Left lung (tissue), 10 donors: Measurements from ENCODE around the gene PDIA5. TPM values are rescaled to one million over a fixed set of nuclear protein-coding genes. Genes with fewer than 3 reads are reported as not detected.

ENCODE experiments used
- ATAC-seq: fragments of 200-7000 bp; cut with Tn5 transposase; one replicate; pipeline ENCODE4 v1.9.1; 2020; ENCODE audit warnings: moderate library complexity
- DNase-seq, 4 donors: peaks; one replicate each; pipeline ENCODE4 v3.0.0-alpha.2; 2013 to 2020
- H3K27ac ChIP-seq, 2 donors: fragments of 200-600 bp; sonication (generic) in 1 of 2; one replicate each; pipeline versions ENCODE4 v1.5.0 to v1.8.0; 2020 to 2021
- H3K27me3 ChIP-seq, 2 donors: fragments of 200-600 bp; sonication (generic) in 1 of 2; one replicate each; pipeline versions ENCODE4 v1.5.0 to v1.8.0; 2020 to 2021
- H3K36me3 ChIP-seq, 2 donors: fragments of 200-600 bp; sonication (generic) in 1 of 2; one replicate each; pipeline versions ENCODE4 v1.5.0 to v1.8.0; 2020 to 2021
- H3K4me1 ChIP-seq, 2 donors: fragments of 200-600 bp; one replicate each; pipeline ENCODE4 v1.8.0; 2021
- H3K4me3 ChIP-seq, 2 donors: fragments of 200-600 bp; sonication (generic) in 1 of 2; one replicate each; pipeline versions ENCODE4 v1.5.0 to v1.8.0; 2020 to 2021; ENCODE audit warnings: mild to moderate bottlenecking in 1 of 2
- H3K9me3 ChIP-seq, 2 donors: fragments of 200-600 bp; sonication (generic) in 1 of 2; one replicate each; pipeline versions ENCODE4 v1.5.0 to v1.8.0; 2020 to 2021
- CTCF ChIP-seq, 2 donors: fragments of 200-600 bp; sonication (generic) in 1 of 2; IDR thresholded peaks; one replicate each; pipeline versions ENCODE4 v1.5.0 to v1.8.0; 2021; ENCODE audit warnings: antibody characterized with exemption in 2 of 2
- intact Hi-C, 2 donors: fragments of 100-400 bp; cut with DNase I; formaldehyde crosslinking; loops; one replicate each; pipeline versions ENCODE4 v1.11.2 to v1.14.2; 2022
- polyA plus RNA-seq, 6 donors: library from polyadenylated mRNA; unstranded; fragments of 120-200 nt; gene quantifications; one replicate each; pipeline ENCODE4 v1.2.1, GENCODE V29; 2013; ENCODE audit not compliant: insufficient read length in 6 of 6
- total RNA-seq, 2 donors: library from RNA; stranded (reverse); fragmentation: NEBNext Ultra II Directional; extraction: Animal tissue kit (Norgen Biotek cat#: 25700); gene quantifications; one replicate each; pipeline ENCODE4 v1.2.1, GENCODE V29; 2021
- donor health status: DM: no; HTN: yes; CAD: no.
- donor health status: DM: no; HTN: no; CAD: no.

The PDIA5 gene
- total and polyA plus RNA-seq, 8 donors, result 26.3 to 44.8 (median 29.3) TPM

GRCh38 chr3:123094516-123095313, 27.9 kb downstream of the PDIA5 start:
- ATAC-seq (no peak), DNase-seq (no peak)
- intact Hi-C loops, result no loop called here
- H3K27me3 ChIP-seq, result no peaks in the 10 kb centered on the region
- TF ChIP-seq CTCF (IDR thresholded peaks at IDR 0.05), result no peak
- H3K9me3 ChIP-seq, result no peaks in the 10 kb centered on the region
- H3K36me3 ChIP-seq, result peaks cover 0 to 47% of the 10 kb centered on the region in 2 donors
- peaks cover 17 to 18% of the 10 kb centered on the region in 2 donors for H3K4me1 ChIP-seq
- no peak overlapping the region for H3K27ac ChIP-seq
- no peak overlapping the region for H3K4me3 ChIP-seq

GRCh38 chr3:123096126-123096525, 29.3 kb downstream of the PDIA5 start:
- Histone ChIP-seq H3K27me3 (no peaks in the 10 kb centered on the region), H3K9me3 (no peaks in the 10 kb centered on the region), H3K36me3 (peaks cover 0 to 52% of the 10 kb centered on the region in 2 donors), H3K4me3 (no peak overlapping the region), H3K4me1 (peaks cover 8 to 9% of the 10 kb centered on the region in 2 donors), H3K27ac (no peak overlapping the region)
- intact Hi-C loops, result no loop called here
- no peak for DNase-seq
- ATAC-seq, result no peak
- TF ChIP-seq CTCF (IDR thresholded peaks at IDR 0.05), result no peak

GRCh38 chr3:123096731-123097130, 29.9 kb downstream of the PDIA5 start:
- Histone ChIP-seq H3K27me3 (no peaks in the 10 kb centered on the region), H3K4me3 (no peak overlapping the region), H3K36me3 (peaks cover 0 to 46% of the 10 kb centered on the region in 2 donors), H3K4me1 (peaks cover 8 to 9% of the 10 kb centered on the region in 2 donors), H3K27ac (no peak overlapping the region), H3K9me3 (no peaks in the 10 kb centered on the region)
- no peak for TF ChIP-seq CTCF (IDR thresholded peaks at IDR 0.05)
- peak in 1 of 4 donors; percentile 54 for DNase-seq
- intact Hi-C loops, result no loop called here
- ATAC-seq, result peak; percentile 41

- ATAC-seq (peak; percentile 54), DNase-seq (peak in 1 of 4 donors; percentile 28)
- TF ChIP-seq CTCF (IDR thresholded peaks at IDR 0.05), result no peak
- intact Hi-C loops, result no loop called here
- Histone ChIP-seq H3K4me3 (no peak overlapping the region), H3K27ac (no peak overlapping the region), H3K27me3 (no peaks in the 10 kb centered on the region), H3K36me3 (peaks cover 0 to 48% of the 10 kb centered on the region in 2 donors), H3K4me1 (peaks cover 8 to 9% of the 10 kb centered on the region in 2 donors), H3K9me3 (no peaks in the 10 kb centered on the region)
These were observed 31.9 kb downstream of the PDIA5 start for GRCh38 chr3:123098426-123099330.
